ENCODE results near the gene PAPPA2. TPM values are rescaled to one million over a fixed set of nuclear protein-coding genes. Genes with fewer than 3 reads are reported as not detected.

Gene PAPPA2
- total RNA-seq, 1 experiment from 2014 or later: 0.03 TPM

GRCh38 chr1:176601348-176601747 is 138.4 kb downstream of the PAPPA2 start:
- in situ Hi-C loops (cut with HindIII; ENCODE audit: low pct_unique_long_range_greater_than_20kb, low sequenced_read_pairs): no loop called here
- no peaks in the 10 kb centered on the region for H3K36me3 ChIP-seq (ENCODE audit: control insufficient read depth, insufficient read depth, low read length)
- H3K4me1 ChIP-seq (ENCODE audit: control insufficient read depth, insufficient read depth, low read length): no peaks in the 10 kb centered on the region
- H3K4me3 ChIP-seq (ENCODE audit: low read depth in 2 of 2, low read length in 2 of 2): no peak overlapping the region
- ChIA-PET CTCF (no interaction called here), POLR2A (no interaction called here)
- no peaks in the 10 kb centered on the region for H3K9me3 ChIP-seq (ENCODE audit: control insufficient read depth, insufficient read depth, low read depth, low read length)
- no peaks in the 10 kb centered on the region for H3K27me3 ChIP-seq (ENCODE audit: control insufficient read depth, insufficient read depth, low read length)
- intact Hi-C loops (cut with micrococcal nuclease; ENCODE audit: unreplicated experiment): no loop called here
- no peak overlapping the region for H3K27ac ChIP-seq (ENCODE audit: low read length)
- ATAC-seq (no peak), DNase-seq (ENCODE audit: low read depth, low spot score) (no peak)
- no peak for TF ChIP-seq POLR2AphosphoS5 (IDR thresholded peaks at IDR 0.05; ENCODE audit: low read depth, low read length)
- TF ChIP-seq TCF7L2 (IDR thresholded peaks at IDR 0.05; ENCODE audit: low read depth, low read length): no peak
- no peak for TF ChIP-seq REST (IDR thresholded peaks at IDR 0.05; ENCODE audit: insufficient read depth in 1 of 2, low read depth in 2 of 2, low read length in 1 of 2)
- no peak for TF ChIP-seq CTCF (IDR thresholded peaks at IDR 0.05)
- TF ChIP-seq SIN3A (IDR thresholded peaks at IDR 0.05; ENCODE audit: borderline replicate concordance, insufficient read depth, low read depth, low read length): no peak
- no TSS peak for BruUV-seq (replicated peaks)

- no peak for DNase-seq (ENCODE audit: low read depth, low spot score)
These were observed 139.5 kb downstream of the PAPPA2 start for GRCh38 chr1:176602388-176603004.

More at GRCh38 chr1:176602388-176603004, 139.5 kb downstream of the PAPPA2 start:
- Histone ChIP-seq H3K27ac (ENCODE audit: low read length) (no peak overlapping the region), H3K27me3 (ENCODE audit: control insufficient read depth, insufficient read depth, low read length) (no peaks in the 10 kb centered on the region), H3K36me3 (ENCODE audit: control insufficient read depth, insufficient read depth, low read length) (no peaks in the 10 kb centered on the region), H3K9me3 (ENCODE audit: control insufficient read depth, insufficient read depth, low read depth, low read length) (no peaks in the 10 kb centered on the region), H3K4me1 (ENCODE audit: control insufficient read depth, insufficient read depth, low read length) (no peaks in the 10 kb centered on the region), H3K4me3 (ENCODE audit: low read depth in 2 of 2, low read length in 2 of 2) (no peak overlapping the region)
- BruUV-seq (replicated peaks): no TSS peak
- POLR2A ChIA-PET: no interaction called here
- in situ Hi-C loops (cut with HindIII; ENCODE audit: low pct_unique_long_range_greater_than_20kb, low sequenced_read_pairs) (no loop called here), intact Hi-C loops (cut with micrococcal nuclease; ENCODE audit: unreplicated experiment) (no loop called here)
- no peak for TF ChIP-seq CTCF (IDR thresholded peaks at IDR 0.05)
- no peak for TF ChIP-seq REST (IDR thresholded peaks at IDR 0.05; ENCODE audit: insufficient read depth in 1 of 2, low read depth in 2 of 2, low read length in 1 of 2)
- no peak for TF ChIP-seq SIN3A (IDR thresholded peaks at IDR 0.05; ENCODE audit: borderline replicate concordance, insufficient read depth, low read depth, low read length)
- no peak for TF ChIP-seq POLR2AphosphoS5 (IDR thresholded peaks at IDR 0.05; ENCODE audit: low read depth, low read length)
- no peak for TF ChIP-seq TCF7L2 (IDR thresholded peaks at IDR 0.05; ENCODE audit: low read depth, low read length)
- no peak for ATAC-seq
- CTCF ChIA-PET: no interaction called here
